Activated T-cell treated with anti-CD3 and anti-CD28 coated beads for 1 hour (primary cell): ENCODE measurements around the gene CCDC3.
"Not testable (repeated sequence)": the region's sequence is repeated elsewhere in the genome, so short reads cannot be mapped to it uniquely, and the experiment has no call there.

Source experiments
- DNase-seq: peaks from one replicate; pipeline ENCODE4 v3.0.0-alpha.2; 2020; ENCODE audit warnings: low read depth

CCDC3 gene

DNA sequence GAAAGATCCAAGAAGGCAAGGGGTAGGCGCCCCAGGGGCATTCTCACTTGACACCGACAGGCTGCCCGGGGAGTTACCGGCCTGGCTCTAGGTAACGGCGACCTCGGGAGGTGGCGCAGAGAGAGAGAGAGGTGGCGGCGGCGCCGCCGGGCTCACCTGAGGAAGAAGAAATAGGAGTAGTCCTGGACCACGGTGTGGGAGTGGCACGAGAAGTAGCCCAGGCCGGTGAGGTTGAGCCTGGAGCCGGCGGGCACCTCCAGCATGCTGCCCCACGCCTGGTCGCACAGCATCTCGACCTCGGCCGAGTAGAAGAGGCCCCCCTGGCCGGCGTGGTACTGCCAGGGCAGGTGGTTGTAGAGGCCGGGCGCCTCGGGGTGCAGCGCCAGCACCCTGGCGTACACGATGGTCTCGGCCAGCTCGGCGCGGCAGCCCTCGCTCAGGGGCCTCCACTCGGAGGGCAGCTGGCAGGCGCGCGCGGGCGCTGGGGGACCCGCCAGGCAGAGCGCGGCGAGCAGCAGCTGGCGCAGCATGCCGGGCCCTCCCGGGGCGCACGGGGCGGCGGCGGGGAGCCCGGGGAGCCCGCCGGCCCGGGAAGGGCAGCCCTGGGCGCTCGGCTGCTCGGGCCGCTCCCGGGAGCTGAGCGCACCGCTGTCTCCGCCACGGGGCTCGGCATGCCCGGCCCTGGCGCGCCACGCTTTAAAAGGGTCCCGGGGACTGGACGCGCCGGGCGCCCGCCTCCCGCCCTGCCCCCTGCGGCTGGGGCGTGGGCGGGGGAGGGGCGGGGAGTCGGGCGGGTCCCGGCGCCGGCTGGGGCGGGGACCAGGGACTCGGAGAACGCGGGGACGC is at the start of gene CCDC3:
CCDC3 (minus strand) TSS at position 673 of the 846 bp plus-strand sequence; CDS start at position 530, 143 bp downstream.
- DNase-seq, result no peak

DNA sequence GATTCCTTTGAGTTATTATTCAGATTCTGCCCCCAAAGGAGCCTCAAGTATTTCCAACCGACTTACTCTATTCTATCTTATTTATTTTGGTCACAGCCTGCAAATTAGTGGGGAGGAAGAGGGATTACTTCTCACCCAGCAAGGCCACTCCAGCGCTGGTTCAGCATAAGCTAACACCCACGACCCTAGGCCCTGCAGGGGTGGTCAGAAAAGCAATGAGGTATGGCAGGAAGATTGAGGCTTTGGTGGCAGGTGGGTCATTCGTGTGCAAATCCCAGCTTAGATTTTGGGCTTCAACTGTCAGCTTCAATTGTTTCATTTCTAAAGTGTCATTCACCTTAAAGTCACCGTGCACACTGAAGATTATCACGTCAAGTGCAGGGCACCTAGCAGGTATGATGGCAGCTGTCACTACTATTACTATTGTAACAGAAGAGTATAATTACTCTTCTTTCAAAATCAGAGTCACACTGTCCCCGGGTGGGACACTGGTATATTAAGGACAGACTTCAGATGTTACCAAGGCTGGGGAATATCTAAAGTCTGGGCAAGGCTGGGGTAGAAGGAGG is 49.7 kb upstream of the CCDC3 start:
- DNase-seq, result no peak

DNA sequence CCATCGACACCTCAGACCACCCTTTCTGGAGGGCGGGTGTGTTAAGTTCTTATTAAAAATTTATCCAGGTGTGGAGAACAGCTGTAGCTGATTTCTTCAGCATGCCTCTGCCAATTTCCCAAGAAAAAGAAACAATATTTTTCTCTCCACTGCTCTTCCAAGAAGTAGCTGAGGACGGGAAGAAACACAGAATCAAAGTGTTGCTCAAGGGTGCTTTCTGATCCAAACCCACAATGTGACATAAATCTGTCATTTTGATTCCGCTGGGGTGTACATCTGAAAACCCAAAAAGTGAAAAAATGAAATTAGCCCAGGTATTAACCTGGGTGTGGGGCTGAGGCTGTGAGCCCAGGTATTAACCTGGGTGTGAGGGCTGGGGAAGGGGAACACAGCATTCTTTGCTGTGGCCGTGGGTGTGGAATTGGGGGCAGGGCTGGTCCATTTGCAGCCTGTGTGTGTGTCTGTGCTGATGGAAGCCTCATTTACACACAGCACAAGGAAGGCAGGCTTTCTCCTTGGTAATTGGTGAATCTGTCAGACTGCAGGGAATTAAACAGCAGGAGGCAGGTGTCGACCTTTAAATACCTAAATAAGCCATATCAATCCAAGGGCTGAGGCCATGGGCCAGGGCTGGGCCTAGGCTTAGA is 48.4 kb upstream of the CCDC3 start:
- no peak for DNase-seq

DNA sequence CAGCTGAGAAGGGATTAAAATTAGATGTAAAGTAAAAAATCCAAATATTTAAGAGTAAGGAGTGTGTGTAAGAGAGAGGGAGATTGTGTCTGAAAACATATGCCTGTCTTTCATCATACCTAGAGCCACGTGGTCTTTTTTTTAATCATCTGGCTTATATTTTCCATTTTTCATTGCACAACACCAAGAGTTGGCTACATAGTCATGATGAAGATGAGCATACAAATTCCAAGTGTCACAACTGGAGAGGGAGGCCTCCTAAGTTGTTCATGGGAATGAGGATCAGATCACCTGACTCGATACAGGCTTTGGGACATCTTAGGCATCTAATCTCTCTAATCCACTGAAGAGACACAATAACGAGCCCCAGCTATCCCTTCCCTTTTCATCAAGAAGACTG is 47.2 kb upstream of the CCDC3 start:
- DNase-seq, result no peak

DNA sequence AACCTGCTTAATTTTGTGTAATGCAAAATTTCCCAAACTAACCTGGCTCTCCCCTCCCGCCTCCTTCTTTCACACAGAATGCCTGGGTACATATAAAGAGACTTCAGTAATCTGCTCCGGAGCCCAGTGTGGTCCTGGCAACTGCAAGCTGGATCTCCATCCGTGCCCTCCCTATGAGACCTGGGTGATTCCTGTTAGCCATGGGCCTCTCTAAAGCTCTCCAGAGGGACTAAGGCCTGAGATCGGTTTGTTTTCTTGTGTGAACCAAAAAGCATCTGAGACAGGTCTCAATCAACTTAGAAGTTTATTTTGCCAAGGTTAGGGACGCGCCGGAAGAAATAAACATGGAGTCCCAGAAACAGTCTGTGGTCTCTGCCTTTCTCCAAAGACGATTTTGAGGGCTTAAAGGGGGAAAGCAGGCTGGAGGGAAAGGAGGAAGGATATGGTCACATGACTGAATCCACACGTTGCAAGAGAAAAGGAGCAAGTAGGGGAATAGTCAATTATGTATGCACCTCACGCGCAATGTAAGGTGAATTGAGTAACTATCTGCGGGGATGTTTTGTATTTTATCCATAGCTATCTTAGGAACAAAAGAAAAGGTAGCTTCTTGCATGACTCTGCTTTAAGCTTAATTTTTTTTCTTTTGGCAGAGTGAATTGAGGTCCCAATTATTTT is 46.2 kb upstream of the CCDC3 start:
- no peak for DNase-seq

DNA sequence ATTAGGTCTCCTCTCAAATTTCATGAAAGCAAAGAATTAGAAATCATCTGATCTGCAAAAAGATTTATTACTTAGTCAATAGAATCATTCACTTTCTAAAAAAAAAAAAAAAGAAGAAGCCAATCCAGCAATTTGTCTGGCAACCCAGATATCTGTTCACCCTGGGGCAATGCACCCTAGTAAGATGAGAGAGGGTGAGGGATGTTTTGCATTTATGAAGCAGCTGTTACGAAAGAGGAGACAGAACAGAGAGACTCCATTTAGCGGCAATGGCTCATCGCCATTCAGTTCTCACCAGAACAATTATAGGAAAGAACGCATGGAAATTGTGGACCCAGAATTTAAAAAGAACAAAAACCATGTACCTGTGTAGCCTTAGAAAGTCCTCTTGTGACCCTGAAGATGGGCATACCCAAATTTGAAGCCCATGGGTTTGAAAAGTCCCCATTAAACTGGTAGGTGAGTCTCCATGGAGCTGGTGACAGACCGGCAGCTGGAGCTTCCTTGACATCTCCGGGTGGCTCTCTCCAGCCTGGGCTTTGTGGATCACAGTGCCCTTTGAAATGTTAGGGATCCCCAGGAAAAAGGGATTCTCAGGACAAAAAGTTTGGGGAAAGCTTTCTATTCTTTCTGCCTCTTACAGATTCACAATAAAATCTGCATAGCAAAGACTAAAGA is 45.5 kb upstream of the CCDC3 start:
- no peak for DNase-seq

DNA sequence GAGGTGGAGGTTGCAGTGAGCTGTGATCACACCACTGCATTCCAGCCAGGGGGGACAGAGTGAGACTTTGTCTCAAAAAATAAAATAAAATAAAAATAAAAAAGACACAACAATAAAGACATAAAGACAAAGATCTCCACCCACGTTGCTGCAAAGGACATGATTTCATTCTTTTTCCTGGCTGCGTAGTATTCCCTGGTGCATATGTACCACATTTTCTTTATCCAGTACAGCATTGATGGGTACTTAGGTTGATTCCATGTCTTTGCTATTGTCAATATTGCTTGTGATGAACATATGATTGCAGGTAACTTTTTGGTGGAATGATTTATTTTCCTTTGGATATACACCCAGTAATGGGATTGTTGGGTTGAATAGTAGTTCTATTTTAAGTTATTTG is 42.0 kb upstream of the CCDC3 start:
- no peak for DNase-seq

DNA sequence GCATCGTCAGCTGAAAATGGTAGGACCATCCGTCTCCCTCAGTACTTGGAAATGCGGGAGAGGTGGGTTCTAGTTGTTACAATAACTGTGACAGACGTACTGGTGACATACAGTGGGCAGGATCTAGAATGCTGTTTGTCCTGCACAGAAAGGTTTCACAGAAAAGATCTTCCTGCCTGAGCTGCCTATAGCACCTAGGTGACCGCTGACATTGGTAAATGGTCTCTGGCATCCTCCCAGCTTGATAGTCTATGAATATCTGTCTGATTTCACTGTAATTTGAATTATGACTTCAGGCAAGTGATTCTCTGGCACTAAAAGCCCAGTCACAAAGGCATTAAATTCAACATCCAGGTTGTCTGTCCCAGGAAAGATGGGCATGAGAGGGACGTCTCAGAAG is 38.2 kb upstream of the CCDC3 start:
- no peak for DNase-seq

DNA sequence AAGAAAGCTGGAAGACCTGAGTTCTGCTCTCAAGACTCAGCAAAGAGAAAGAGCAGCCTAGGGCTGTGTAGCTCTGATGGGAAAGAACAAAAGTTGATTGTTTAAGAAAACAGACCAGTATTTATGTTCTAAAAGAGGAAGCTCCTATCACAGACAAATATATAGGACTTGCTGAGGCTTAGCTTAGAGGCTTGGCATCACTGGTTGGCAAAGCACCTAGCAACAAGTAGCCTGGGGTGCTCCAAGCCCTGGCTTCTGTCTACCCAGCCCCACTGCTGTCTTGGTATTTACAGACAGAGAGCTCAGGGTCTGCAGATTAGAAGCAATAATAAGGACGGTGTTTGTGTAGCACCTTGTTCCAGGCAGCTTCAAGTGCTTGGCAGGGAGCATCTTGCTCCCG is 36.9 kb upstream of the CCDC3 start:
- no peak for DNase-seq

DNA sequence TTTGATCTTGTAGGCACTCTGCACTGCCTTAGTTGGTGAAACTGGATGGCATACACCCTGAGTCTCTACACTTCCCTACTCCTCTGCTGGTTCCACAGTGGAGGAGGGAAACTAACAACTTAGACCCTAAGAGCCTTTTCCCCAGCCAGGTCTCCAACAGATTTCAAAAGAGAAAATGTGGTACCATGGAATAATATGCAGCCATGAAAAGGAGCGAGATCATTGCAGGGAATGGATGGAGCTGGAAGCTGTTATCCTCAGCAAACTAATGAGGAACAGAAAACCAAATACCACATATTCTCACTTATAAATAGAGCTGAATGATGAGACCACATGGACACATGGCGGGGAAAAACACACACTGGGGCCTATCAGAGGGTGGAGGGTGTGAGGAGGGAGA is 36.3 kb upstream of the CCDC3 start:
- no peak for DNase-seq

DNA sequence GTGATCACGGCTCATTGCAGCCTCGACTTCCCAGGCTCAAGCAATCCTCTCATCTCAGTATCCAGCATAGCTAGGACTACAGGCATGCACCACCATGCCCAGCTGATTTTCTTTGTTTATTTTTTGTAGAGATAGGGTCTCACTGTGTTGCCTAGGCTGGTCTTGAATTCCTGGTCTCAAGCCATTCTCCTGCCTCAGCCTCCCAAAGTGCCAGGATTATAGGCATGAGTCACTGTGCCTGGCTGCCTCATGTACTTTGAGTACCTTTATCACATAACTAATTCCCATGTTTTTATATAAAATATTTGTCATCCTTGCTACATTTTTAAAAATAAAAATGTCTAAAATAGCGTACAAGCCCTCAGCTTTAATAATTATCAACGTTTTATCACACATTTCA is 35.3 kb upstream of the CCDC3 start:
- no peak for DNase-seq

DNA sequence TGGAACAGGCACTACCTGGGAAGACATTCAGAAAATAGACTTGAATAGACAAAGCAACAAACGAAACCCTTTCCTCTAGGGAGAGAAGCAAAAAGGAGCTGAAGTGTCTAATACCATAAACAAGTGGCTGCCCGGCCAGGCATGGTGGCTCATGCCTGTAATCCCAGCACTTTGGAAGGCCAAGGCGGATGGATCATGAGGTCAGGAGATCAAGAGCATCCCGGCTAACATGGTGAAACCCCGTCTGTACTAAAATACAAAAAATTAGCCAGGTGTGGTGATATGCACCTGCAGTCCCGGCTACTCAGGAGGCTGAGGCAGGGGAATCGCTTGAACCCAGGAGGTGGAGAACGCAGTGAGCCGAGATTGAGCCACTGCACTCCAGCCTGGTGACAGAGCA is 34.2 kb upstream of the CCDC3 start:
- DNase-seq, result not testable (repeated sequence)

DNA sequence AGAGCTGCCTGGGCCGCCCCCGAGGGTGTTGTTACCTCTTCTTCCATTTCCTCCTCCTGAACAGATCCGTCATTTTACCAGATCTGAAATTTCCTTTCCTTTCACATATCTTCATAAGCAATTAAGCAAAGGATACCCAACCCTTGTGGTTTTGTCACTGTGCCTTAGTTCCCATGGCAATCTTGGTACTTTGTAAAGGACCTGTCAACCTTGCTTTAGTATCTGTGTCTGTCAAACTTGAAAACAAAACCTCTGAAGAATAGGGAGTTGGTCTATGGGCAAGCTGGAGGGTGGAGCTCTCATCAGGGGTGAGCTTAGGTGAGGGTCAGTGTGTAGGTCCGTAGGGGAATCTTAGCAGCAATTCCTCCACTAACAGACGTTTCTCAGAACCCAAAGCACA is 25.4 kb upstream of the CCDC3 start:
- DNase-seq, result no peak

DNA sequence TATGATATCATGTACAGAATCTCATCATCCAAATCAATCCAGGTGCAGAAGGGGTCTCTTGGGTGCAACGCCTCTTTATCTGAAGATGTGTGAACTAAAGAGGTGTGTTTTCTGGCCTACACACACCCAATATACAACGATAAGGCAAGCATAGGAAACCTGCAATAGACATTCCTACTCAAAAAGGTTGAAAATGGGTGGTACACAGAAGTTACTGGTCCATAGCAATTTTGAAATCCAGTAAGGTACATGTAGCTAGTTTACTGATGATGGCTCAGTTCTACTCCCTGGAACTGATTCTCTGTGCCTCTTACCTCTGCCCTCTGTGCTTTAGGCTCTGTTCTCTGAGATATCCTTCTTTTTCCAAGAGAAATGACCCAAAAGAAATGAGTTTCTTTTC is 22.2 kb upstream of the CCDC3 start:
- no peak for DNase-seq

DNA sequence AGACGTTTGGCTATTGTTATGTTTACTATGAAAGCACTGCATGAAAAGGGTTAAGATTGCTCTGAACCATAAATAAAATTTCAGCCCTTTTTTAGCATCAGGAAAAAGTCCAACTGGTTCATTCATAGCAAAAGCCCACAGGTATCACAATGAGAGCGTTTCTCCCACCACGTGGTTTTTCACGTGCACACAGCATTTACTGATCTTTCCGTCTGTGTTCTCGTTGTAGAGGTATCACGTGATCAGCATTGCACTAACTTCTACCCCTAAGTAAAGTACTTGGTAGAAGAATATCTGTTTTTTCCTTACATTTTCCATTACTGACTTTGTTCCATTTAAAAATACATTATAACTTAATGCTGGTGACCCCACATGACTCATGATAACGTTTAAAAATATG is 17.8 kb upstream of the CCDC3 start:
- DNase-seq, result no peak

DNA sequence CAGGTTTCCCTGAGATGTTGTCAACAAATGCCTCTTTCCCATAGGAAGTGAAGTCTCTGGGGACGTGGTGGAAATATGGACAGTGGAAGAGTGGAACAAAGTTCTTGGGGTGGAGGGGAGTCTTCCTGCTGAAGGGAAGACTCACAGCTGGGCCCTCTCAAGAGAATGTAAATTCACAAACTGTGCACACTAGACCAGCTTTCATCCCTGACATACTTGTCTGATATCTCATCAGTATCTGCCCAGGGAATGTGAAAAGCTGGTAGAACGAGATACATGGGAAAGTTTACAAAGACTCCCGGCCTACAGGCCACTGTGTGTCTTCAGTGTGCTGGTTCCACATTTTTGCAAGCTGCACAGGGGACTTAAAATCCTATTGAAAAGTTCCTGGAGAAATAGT is 16.7 kb upstream of the CCDC3 start:
- no peak for DNase-seq

DNA sequence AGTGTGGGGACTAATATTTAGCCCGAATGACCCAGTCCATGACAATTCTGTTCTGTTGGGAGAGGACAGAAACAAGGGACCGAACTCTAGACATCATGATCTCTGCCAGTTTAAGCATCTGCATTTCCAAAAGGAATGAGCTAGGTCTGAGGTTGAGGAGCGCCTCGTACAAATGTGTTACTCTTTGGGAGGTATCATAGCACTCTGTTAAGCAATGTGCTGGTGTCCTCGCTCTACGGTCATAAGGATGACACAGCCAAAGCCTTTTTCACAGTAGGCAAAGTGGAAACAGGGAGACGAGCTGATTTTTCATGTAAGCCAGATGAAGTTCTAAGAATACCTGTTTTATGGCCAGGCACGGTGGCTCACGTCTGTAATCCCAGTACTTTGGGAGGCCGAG is 15.4 kb upstream of the CCDC3 start:
- DNase-seq, result no peak

DNA sequence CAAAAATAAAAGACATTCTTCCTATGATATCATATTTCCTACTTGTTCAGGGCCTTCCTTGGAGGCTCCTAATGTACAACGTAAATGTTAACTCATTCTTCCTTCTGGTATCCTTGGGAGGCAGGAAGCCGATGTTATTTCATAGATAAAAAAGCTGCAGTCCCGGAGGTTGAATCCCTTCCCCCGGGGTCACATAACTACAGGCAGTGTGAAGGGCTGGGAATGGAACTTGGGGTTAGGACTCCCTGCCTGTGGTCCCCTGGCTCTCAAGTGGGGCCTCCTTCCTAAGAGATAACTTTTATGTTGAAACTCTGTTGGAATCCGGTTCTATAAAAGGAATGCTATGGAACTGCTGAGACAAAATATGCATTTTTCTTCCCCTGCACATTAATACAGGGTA is 14.9 kb upstream of the CCDC3 start:
- no peak for DNase-seq

DNA sequence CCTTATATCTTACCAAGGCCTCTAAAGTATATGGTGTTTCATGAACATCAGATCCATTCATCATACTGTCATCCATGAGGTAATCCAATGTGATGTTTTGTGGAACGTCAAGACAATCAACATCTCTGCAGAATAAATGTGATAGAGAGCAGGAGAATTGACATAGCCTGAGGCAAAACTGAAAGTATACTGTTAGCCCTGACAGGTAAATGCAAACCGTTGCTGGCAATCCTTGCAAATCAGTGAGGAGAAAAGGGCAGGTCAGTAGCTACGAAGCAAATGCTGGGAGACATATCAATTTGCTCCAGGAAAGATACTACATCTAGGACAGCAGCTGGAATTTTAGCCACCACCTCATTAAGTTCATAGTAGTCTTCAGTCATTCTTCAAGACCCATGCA is 4.5 kb upstream of the CCDC3 start:
- no peak for DNase-seq

DNA sequence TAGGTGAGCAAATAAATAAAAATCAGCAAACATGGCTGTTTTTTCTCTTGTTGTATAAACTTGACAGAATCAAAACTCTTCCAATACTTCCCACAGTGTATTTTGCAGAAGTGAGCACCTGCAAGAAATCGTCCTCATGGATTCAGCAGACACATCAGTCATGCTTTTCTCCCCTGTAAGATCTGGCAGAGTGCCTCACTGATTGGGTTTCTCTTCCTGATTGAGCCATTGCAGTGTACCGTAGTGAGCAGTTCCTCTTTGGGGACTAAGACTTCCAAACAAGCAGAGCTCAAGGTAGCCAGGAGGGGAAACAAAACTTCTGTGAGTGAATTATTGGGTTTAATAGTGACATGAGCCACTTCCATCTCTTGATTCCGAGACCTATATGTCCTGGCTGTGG is 2.2 kb upstream of the CCDC3 start:
- no peak for DNase-seq

DNA sequence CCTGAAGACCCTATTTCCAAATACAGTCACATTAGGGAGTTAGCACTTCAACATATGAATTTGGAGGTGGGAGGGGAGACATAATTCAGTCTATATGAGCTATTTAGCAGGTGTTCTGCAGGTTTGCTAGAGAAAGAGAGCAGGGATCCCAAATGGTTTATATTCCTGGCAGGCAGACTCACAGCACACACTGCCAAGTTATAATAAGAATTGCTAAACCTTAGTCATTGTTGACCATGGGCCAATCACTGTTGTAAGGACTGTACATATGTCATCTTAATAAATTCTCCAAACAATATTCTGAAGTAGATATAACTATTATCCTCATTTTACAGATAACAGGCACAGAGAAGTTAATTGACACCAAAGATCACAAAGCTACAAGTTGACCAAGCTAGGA is 1.5 kb upstream of the CCDC3 start:
- no peak for DNase-seq

DNA sequence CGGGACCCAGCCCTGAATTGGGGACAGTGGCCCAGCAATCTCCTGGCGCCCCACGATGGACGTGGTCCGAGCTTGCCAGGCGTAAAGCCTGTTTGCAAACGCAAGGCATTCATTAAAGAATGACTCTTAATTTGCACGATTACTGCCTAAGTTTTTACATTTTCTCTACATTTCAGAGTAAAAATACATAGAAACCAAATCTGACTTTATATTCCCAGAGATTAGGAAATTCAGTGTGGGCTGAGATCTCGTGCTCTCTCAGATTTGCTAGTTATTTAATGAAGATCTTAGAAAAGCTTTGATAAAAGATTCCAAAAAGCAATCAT is 337 bp upstream of the CCDC3 start:
- DNase-seq, result no peak

DNA sequence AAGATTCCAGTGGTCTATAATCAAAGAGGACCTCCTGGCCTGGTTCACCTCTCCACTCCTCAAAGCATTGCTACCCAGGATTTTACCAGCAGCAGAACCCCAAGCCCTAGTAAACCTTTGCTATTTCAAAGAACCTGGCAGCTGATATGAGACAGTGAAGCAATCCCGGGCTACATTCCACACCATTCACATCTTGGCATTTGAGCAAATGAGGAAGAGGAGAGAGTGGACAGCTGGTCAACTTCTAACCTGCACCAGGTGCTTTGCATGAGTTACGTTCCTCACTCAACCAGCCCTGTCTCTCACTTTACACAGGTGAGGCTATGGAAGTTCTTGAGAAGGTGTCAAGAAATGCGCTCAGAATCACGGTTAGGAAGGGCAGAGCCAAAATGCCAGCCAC is 1.1 kb downstream of the CCDC3 start:
- no peak for DNase-seq
